Ishikawa (cell line): ENCODE measurements around the gene MRPS6.

Experiments
- CEBPB ChIP-seq: IDR thresholded peaks from 2 replicates; pipeline ENCODE4 v1.6.1; 2012
- CREB1 ChIP-seq: IDR thresholded peaks from 2 replicates; pipeline ENCODE4 v1.6.1; 2012; ENCODE audit warnings: low read depth
- EGR1 ChIP-seq: IDR thresholded peaks from 2 replicates; pipeline ENCODE4 v1.6.1; 2012
- EP300 ChIP-seq: IDR thresholded peaks from 2 replicates; pipeline ENCODE4 v1.6.1; 2012; ENCODE audit warnings: borderline replicate concordance
- FOXM1 ChIP-seq: IDR thresholded peaks from 2 replicates; pipeline ENCODE4 v1.6.1; 2012; ENCODE audit warnings: low read depth, borderline replicate concordance
- MAX ChIP-seq: IDR thresholded peaks from 2 replicates; pipeline ENCODE4 v1.6.1; 2012
- NFIC ChIP-seq: IDR thresholded peaks from 2 replicates; pipeline ENCODE4 v1.6.1; 2012
- RAD21 ChIP-seq: IDR thresholded peaks from 2 replicates; pipeline ENCODE4 v1.6.1; 2012; ENCODE audit warnings: low read depth
- REST ChIP-seq: IDR thresholded peaks from 2 replicates; pipeline ENCODE4 v1.6.1; 2012; ENCODE audit warnings: low read depth, mild to moderate bottlenecking
- TAF1 ChIP-seq: IDR thresholded peaks from 2 replicates; pipeline ENCODE4 v1.6.1; 2012; ENCODE audit warnings: low read depth, mild to moderate bottlenecking
- TCF12 ChIP-seq: IDR thresholded peaks from 2 replicates; pipeline ENCODE4 v1.6.1; 2012; ENCODE audit warnings: low read depth
- TEAD4 ChIP-seq: IDR thresholded peaks from 2 replicates; pipeline ENCODE4 v1.6.1; 2012
- YY1 ChIP-seq: IDR thresholded peaks from 2 replicates; pipeline ENCODE4 v1.6.1; 2012; ENCODE audit warnings: low read depth
- ZBTB7A ChIP-seq: IDR thresholded peaks from 2 replicates; pipeline ENCODE4 v1.6.1; 2012; ENCODE audit warnings: low read depth
- TF ChIP-seq, protein P1 (sequence below): IDR thresholded peaks from 2 replicates; pipeline ENCODE4 v1.6.1; 2012

MRPS6 gene

DNA sequence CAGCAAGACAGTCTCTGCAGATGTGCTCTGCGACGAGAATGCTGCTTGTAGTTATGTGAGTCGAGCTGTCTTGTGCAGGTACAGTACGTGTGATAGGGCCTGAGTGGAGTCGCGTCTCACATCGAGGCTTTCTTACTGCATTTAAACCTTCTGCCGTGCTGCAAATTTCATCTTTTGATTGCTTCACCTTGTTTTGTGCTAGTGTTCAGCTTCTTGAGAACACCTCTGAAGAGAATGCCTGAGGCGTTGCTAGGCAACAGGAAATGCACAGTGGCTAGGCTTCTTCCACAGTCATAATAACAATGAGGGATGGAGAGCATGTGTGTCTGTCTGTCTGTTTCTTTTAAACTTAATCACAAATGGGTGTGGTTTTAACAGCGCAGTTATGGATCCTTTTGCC, 52.9 kb downstream of the MRPS6 start:
- no peak for TF ChIP-seq ZBTB7A
- no peak for TF ChIP-seq TAF1
- no peak for TF ChIP-seq NFIC
- TF ChIP-seq REST: no peak
- TF ChIP-seq TCF12: no peak
- no peak for TF ChIP-seq FOXM1

GRCh38 chr21:34126691-34127090, 53.3 kb downstream of the MRPS6 start:
- TF ChIP-seq, protein P1, sequence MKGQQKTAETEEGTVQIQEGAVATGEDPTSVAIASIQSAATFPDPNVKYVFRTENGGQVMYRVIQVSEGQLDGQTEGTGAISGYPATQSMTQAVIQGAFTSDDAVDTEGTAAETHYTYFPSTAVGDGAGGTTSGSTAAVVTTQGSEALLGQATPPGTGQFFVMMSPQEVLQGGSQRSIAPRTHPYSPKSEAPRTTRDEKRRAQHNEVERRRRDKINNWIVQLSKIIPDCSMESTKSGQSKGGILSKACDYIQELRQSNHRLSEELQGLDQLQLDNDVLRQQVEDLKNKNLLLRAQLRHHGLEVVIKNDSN: no peak
- TF ChIP-seq EGR1: no peak
- TF ChIP-seq TAF1: no peak

- TF ChIP-seq FOXM1 (no peak), REST (no peak), EGR1 (no peak), MAX (no peak), NFIC (no peak), ZBTB7A (no peak), TCF12 (no peak)
- TF ChIP-seq, protein P1: no peak
Measured at GRCh38 chr21:34128124-34128523, 54.7 kb downstream of the MRPS6 start.

GRCh38 chr21:34128674-34129038, 55.3 kb downstream of the MRPS6 start:
- no peak for TF ChIP-seq TEAD4
- TF ChIP-seq EGR1: no peak
- no peak for TF ChIP-seq FOXM1
- TF ChIP-seq NFIC: no peak
- no peak for TF ChIP-seq EP300
- no peak for TF ChIP-seq YY1

- TF ChIP-seq TEAD4: no peak
- no peak for TF ChIP-seq YY1
- TF ChIP-seq TAF1: no peak
- TF ChIP-seq ZBTB7A: no peak
- TF ChIP-seq NFIC: no peak
- no peak for TF ChIP-seq EP300
- no peak for TF ChIP-seq CREB1
- TF ChIP-seq CEBPB: no peak
- TF ChIP-seq FOXM1: no peak
- no peak for TF ChIP-seq MAX
- TF ChIP-seq EGR1: no peak
- TF ChIP-seq RAD21: no peak
- TF ChIP-seq, protein P1: no peak
- no peak for TF ChIP-seq REST
- no peak for TF ChIP-seq TCF12
Measured at GRCh38 chr21:34129039-34129891, 55.9 kb downstream of the MRPS6 start.
